Measurements from ENCODE around the gene SGTA.

DNA sequence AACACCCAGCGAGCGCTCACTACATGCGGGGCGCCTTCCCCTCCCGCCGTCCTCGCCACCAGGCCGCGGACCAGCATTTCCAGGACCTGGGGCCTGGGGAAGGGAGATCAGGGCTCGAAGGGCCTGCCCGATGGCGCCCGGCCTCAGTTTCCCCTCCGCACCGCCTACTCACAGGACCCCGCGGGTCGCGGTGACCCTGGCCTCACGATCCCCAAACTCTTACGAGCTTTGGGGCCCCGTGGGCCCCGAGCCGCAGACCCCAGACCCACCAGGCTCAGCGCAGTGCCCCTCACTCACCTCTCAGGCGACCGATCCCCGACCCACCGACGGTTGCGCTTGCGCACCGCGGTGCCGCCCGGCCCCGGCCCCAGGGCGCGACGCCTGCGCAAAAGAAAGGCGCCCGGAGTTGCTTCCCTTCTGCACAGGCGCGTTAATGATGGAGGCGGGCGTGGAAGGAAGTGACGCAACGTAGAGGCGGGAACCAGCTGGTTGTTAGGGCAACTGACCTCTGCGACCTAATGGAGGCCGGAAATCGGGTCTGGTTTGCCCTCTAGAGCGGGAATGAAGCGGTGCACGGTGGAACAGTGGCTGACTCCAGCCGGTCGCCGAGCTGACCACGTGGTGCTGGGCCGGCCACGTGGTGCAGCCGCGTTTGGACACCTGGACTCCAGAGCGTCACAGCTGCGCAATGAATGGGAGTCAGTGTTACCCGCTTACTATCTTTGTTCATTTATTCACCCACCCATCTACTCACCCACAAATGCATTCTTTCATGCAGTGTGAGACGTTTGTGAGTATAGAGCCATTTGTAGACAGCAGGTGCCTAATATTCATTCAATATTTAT lies at the start of gene SGTA:
- TF ChIP-seq, protein P1, sequence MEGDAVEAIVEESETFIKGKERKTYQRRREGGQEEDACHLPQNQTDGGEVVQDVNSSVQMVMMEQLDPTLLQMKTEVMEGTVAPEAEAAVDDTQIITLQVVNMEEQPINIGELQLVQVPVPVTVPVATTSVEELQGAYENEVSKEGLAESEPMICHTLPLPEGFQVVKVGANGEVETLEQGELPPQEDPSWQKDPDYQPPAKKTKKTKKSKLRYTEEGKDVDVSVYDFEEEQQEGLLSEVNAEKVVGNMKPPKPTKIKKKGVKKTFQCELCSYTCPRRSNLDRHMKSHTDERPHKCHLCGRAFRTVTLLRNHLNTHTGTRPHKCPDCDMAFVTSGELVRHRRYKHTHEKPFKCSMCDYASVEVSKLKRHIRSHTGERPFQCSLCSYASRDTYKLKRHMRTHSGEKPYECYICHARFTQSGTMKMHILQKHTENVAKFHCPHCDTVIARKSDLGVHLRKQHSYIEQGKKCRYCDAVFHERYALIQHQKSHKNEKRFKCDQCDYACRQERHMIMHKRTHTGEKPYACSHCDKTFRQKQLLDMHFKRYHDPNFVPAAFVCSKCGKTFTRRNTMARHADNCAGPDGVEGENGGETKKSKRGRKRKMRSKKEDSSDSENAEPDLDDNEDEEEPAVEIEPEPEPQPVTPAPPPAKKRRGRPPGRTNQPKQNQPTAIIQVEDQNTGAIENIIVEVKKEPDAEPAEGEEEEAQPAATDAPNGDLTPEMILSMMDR (tag by site-specific recombination; IDR thresholded peaks at IDR 0.05) = peak; percentile 87
- TF ChIP-seq ZNF514 (tag by site-specific recombination; IDR thresholded peaks at IDR 0.05) (no peak), ZNF121 (tag by site-specific recombination; IDR thresholded peaks at IDR 0.05) (no peak), ZBTB1 (tag by site-specific recombination; IDR thresholded peaks at IDR 0.05) (no peak), REST (tag by site-specific recombination; IDR thresholded peaks at IDR 0.05) (no peak), ZBTB26 (tag by site-specific recombination; optimal IDR thresholded peaks at IDR 0.05) (peak; percentile 53), ZNF521 (tag by site-specific recombination; IDR thresholded peaks at IDR 0.05) (no peak)
- TF ChIP-seq, protein P2, sequence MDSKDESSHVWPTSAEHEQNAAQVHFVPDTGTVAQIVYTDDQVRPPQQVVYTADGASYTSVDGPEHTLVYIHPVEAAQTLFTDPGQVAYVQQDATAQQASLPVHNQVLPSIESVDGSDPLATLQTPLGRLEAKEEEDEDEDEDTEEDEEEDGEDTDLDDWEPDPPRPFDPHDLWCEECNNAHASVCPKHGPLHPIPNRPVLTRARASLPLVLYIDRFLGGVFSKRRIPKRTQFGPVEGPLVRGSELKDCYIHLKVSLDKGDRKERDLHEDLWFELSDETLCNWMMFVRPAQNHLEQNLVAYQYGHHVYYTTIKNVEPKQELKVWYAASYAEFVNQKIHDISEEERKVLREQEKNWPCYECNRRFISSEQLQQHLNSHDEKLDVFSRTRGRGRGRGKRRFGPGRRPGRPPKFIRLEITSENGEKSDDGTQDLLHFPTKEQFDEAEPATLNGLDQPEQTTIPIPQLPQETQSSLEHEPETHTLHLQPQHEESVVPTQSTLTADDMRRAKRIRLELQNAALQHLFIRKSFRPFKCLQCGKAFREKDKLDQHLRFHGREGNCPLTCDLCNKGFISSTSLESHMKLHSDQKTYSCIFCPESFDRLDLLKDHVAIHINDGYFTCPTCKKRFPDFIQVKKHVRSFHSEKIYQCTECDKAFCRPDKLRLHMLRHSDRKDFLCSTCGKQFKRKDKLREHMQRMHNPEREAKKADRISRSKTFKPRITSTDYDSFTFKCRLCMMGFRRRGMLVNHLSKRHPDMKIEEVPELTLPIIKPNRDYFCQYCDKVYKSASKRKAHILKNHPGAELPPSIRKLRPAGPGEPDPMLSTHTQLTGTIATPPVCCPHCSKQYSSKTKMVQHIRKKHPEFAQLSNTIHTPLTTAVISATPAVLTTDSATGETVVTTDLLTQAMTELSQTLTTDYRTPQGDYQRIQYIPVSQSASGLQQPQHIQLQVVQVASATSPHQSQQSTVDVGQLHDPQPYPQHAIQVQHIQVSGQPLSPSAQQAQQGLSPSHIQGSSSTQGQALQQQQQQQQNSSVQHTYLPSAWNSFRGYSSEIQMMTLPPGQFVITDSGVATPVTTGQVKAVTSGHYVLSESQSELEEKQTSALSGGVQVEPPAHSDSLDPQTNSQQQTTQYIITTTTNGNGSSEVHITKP (tag by site-specific recombination; IDR thresholded peaks at IDR 0.05) = peak; percentile 43; the same call in 1 of the 2 replicates
